ENCODE data around the gene KBTBD8.

The KBTBD8 gene

GRCh38 chr3:67045711-67046465 lies 47.8 kb downstream of the KBTBD8 start:
- WGBS (ENCODE audit: extremely low coverage, insufficient coverage, insufficient read length), result no CpG with 5 or more reads among the region's 5 CpGs
- Histone ChIP-seq H4K8ac (ENCODE audit: low read depth, low read length) (no peak overlapping the region), H3K36me3 (ENCODE audit: control insufficient read depth in 1 of 2, insufficient read depth in 2 of 2, low read length in 2 of 2) (no peaks in the 10 kb centered on the region), H4K12ac (ENCODE audit: low read depth, low read length) (no peak overlapping the region), H3K4me3 (ENCODE audit: low read depth, low read length) (no peak overlapping the region), H2AFZ (ENCODE audit: insufficient read depth, low read length, poor library complexity) (no peak overlapping the region), H3K4ac (ENCODE audit: low read depth, low read length) (no peak overlapping the region), H3K23ac (ENCODE audit: low read length) (no peak overlapping the region), H3K14ac (ENCODE audit: low read length) (no peak overlapping the region), H3K79me1 (ENCODE audit: low read length) (no peaks in the 10 kb centered on the region), H3K18ac (ENCODE audit: low read length) (no peak overlapping the region), H3K27ac (ENCODE audit: low read depth, low read length) (no peak overlapping the region), H3K4me2 (ENCODE audit: low read length) (no peak overlapping the region), H2BK120ac (ENCODE audit: insufficient read depth, low read length, poor library complexity) (no peak overlapping the region), H4K91ac (ENCODE audit: low read depth, low read length) (no peak overlapping the region), H3K4me1 (ENCODE audit: control insufficient read depth in 1 of 2, insufficient read depth in 2 of 2, low read length in 2 of 2) (no peaks in the 10 kb centered on the region), H3K27me3 (ENCODE audit: insufficient read depth, low read length) (no peaks in the 10 kb centered on the region), H2BK12ac (ENCODE audit: low read length) (no peak overlapping the region), H2BK5ac (ENCODE audit: low read depth, low read length, poor library complexity) (no peak overlapping the region), H2AK5ac (ENCODE audit: low read length) (no peak overlapping the region), H3K9ac (ENCODE audit: low read length) (no peak overlapping the region), H3K79me2 (ENCODE audit: control insufficient read depth, insufficient read depth, low read length, poor library complexity) (no peaks in the 10 kb centered on the region), H3K9me3 (ENCODE audit: insufficient read depth, low read depth, low read length) (no peaks in the 10 kb centered on the region)
- no peak for DNase-seq

DNA sequence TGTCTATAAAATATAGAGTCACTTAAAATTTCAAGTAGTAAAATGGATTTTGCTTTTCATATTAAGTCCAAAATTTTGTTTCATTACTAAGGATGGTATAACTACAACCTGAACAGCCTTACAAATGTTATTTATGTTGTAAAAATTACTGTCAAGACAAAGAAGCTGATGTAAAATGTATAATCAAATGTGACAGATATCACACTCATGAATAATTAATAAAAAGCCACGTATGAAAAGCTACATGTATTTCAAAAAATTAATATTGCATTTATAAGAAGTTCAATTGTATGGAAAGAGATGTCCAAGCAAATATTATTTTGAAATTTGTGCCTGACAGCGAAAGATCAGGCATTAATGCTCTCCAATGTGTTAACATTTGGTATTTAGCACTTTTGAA lies 48.9 kb downstream of the KBTBD8 start:
- no CpG with 5 or more reads among the region's 2 CpGs for WGBS (ENCODE audit: extremely low coverage, insufficient coverage, insufficient read length)
- no peaks in the 10 kb centered on the region for H3K36me3 ChIP-seq (ENCODE audit: control insufficient read depth in 1 of 2, insufficient read depth in 2 of 2, low read length in 2 of 2)
- H2AK5ac ChIP-seq (ENCODE audit: low read length), result no peak overlapping the region
- no peak overlapping the region for H3K9ac ChIP-seq (ENCODE audit: low read length)
- H4K91ac ChIP-seq (ENCODE audit: low read depth, low read length), result no peak overlapping the region
- no peak overlapping the region for H2BK12ac ChIP-seq (ENCODE audit: low read length)
- no peak for DNase-seq
- H3K9me3 ChIP-seq (ENCODE audit: insufficient read depth, low read depth, low read length), result no peaks in the 10 kb centered on the region
- no peak overlapping the region for H3K4me3 ChIP-seq (ENCODE audit: low read depth, low read length)
- no peaks in the 10 kb centered on the region for H3K4me1 ChIP-seq (ENCODE audit: control insufficient read depth in 1 of 2, insufficient read depth in 2 of 2, low read length in 2 of 2)
- H2BK5ac ChIP-seq (ENCODE audit: low read depth, low read length, poor library complexity), result no peak overlapping the region
- H3K18ac ChIP-seq (ENCODE audit: low read length), result no peak overlapping the region
- no peak overlapping the region for H3K4me2 ChIP-seq (ENCODE audit: low read length)
- H2AFZ ChIP-seq (ENCODE audit: insufficient read depth, low read length, poor library complexity), result no peak overlapping the region
- H3K23ac ChIP-seq (ENCODE audit: low read length), result no peak overlapping the region
- H3K4ac ChIP-seq (ENCODE audit: low read depth, low read length), result no peak overlapping the region
- H3K27me3 ChIP-seq (ENCODE audit: insufficient read depth, low read length), result no peaks in the 10 kb centered on the region
- H4K8ac ChIP-seq (ENCODE audit: low read depth, low read length), result no peak overlapping the region
- H3K27ac ChIP-seq (ENCODE audit: low read depth, low read length), result no peak overlapping the region
- H3K79me1 ChIP-seq (ENCODE audit: low read length), result no peaks in the 10 kb centered on the region
- no peak overlapping the region for H2BK120ac ChIP-seq (ENCODE audit: insufficient read depth, low read length, poor library complexity)
- H3K14ac ChIP-seq (ENCODE audit: low read length), result no peak overlapping the region
- no peak overlapping the region for H4K12ac ChIP-seq (ENCODE audit: low read depth, low read length)
- no peaks in the 10 kb centered on the region for H3K79me2 ChIP-seq (ENCODE audit: control insufficient read depth, insufficient read depth, low read length, poor library complexity)

DNA sequence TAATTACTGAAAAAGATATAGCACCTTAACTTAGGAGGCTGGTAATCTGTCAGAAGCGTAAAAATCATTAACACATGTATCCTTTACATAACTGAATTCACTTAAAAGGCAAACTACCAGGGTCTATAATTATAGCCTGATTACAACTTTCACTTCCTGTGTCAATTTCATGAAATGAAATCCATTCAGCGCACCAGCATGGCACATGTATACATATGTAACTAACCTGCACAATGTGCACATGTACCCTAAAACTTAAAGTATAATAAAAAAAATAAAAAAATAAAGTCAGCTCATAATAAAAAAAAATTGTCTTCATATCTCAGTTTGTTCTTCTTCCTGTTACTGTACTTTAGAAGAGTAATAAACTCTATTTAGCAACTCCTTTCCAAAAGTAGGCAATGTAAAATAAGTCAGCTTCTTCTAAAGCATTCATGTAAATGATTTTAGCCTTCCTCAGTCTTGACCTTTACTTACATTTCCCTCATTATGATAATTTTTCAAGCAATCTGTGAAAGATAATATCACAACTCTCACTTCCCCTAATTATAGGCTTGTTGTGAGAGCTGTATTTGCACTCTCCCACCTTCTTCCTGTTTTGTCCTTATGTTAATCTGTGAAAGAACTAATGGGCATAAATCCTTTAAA lies 50.1 kb downstream of the KBTBD8 start:
- no peak overlapping the region for H3K4me3 ChIP-seq (ENCODE audit: low read depth, low read length)
- no CpG with 5 or more reads among the region's 2 CpGs for WGBS (ENCODE audit: extremely low coverage, insufficient coverage, insufficient read length)
- no peak overlapping the region for H2AK5ac ChIP-seq (ENCODE audit: low read length)
- H3K14ac ChIP-seq (ENCODE audit: low read length), result no peak overlapping the region
- H3K18ac ChIP-seq (ENCODE audit: low read length), result no peak overlapping the region
- H3K23ac ChIP-seq (ENCODE audit: low read length), result no peak overlapping the region
- H3K9me3 ChIP-seq (ENCODE audit: insufficient read depth, low read depth, low read length), result no peaks in the 10 kb centered on the region
- no peak for DNase-seq
- H4K8ac ChIP-seq (ENCODE audit: low read depth, low read length), result no peak overlapping the region
- no peaks in the 10 kb centered on the region for H3K79me1 ChIP-seq (ENCODE audit: low read length)
- no peak overlapping the region for H3K9ac ChIP-seq (ENCODE audit: low read length)
- H3K4me1 ChIP-seq (ENCODE audit: control insufficient read depth in 1 of 2, insufficient read depth in 2 of 2, low read length in 2 of 2), result no peaks in the 10 kb centered on the region
- H2BK120ac ChIP-seq (ENCODE audit: insufficient read depth, low read length, poor library complexity), result no peak overlapping the region
- H2AFZ ChIP-seq (ENCODE audit: insufficient read depth, low read length, poor library complexity), result no peak overlapping the region
- H2BK12ac ChIP-seq (ENCODE audit: low read length), result no peak overlapping the region
- no peak overlapping the region for H3K27ac ChIP-seq (ENCODE audit: low read depth, low read length)
- no peak overlapping the region for H4K91ac ChIP-seq (ENCODE audit: low read depth, low read length)
- no peak overlapping the region for H3K4ac ChIP-seq (ENCODE audit: low read depth, low read length)
- H3K36me3 ChIP-seq (ENCODE audit: control insufficient read depth in 1 of 2, insufficient read depth in 2 of 2, low read length in 2 of 2), result no peaks in the 10 kb centered on the region
- no peaks in the 10 kb centered on the region for H3K27me3 ChIP-seq (ENCODE audit: insufficient read depth, low read length)
- no peaks in the 10 kb centered on the region for H3K79me2 ChIP-seq (ENCODE audit: control insufficient read depth, insufficient read depth, low read length, poor library complexity)
- no peak overlapping the region for H3K4me2 ChIP-seq (ENCODE audit: low read length)
- H2BK5ac ChIP-seq (ENCODE audit: low read depth, low read length, poor library complexity), result no peak overlapping the region
- H4K12ac ChIP-seq (ENCODE audit: low read depth, low read length), result no peak overlapping the region

- WGBS (ENCODE audit: extremely low coverage, insufficient coverage, insufficient read length), result no CpG with 5 or more reads among the region's 3 CpGs
- DNase-seq, result no peak
Observed at GRCh38 chr3:67048715-67049074, 50.6 kb downstream of the KBTBD8 start.

More at GRCh38 chr3:67048715-67049074, 50.6 kb downstream of the KBTBD8 start:
- Histone ChIP-seq H3K79me2 (ENCODE audit: control insufficient read depth, insufficient read depth, low read length, poor library complexity) (no peaks in the 10 kb centered on the region), H3K36me3 (ENCODE audit: control insufficient read depth in 1 of 2, insufficient read depth in 2 of 2, low read length in 2 of 2) (no peaks in the 10 kb centered on the region), H3K18ac (ENCODE audit: low read length) (no peak overlapping the region), H3K23ac (ENCODE audit: low read length) (no peak overlapping the region), H2AK5ac (ENCODE audit: low read length) (no peak overlapping the region), H3K4me3 (ENCODE audit: low read depth, low read length) (no peak overlapping the region), H2BK12ac (ENCODE audit: low read length) (no peak overlapping the region), H4K12ac (ENCODE audit: low read depth, low read length) (no peak overlapping the region), H2AFZ (ENCODE audit: insufficient read depth, low read length, poor library complexity) (no peak overlapping the region), H4K91ac (ENCODE audit: low read depth, low read length) (no peak overlapping the region), H4K8ac (ENCODE audit: low read depth, low read length) (no peak overlapping the region), H2BK120ac (ENCODE audit: insufficient read depth, low read length, poor library complexity) (no peak overlapping the region), H3K14ac (ENCODE audit: low read length) (no peak overlapping the region), H2BK5ac (ENCODE audit: low read depth, low read length, poor library complexity) (no peak overlapping the region), H3K9me3 (ENCODE audit: insufficient read depth, low read depth, low read length) (no peaks in the 10 kb centered on the region), H3K4ac (ENCODE audit: low read depth, low read length) (no peak overlapping the region), H3K27ac (ENCODE audit: low read depth, low read length) (no peak overlapping the region), H3K27me3 (ENCODE audit: insufficient read depth, low read length) (no peaks in the 10 kb centered on the region), H3K4me1 (ENCODE audit: control insufficient read depth in 1 of 2, insufficient read depth in 2 of 2, low read length in 2 of 2) (no peaks in the 10 kb centered on the region), H3K79me1 (ENCODE audit: low read length) (no peaks in the 10 kb centered on the region), H3K4me2 (ENCODE audit: low read length) (no peak overlapping the region), H3K9ac (ENCODE audit: low read length) (no peak overlapping the region)
